ENCODE data around the gene DRC7.

Gene DRC7

DNA sequence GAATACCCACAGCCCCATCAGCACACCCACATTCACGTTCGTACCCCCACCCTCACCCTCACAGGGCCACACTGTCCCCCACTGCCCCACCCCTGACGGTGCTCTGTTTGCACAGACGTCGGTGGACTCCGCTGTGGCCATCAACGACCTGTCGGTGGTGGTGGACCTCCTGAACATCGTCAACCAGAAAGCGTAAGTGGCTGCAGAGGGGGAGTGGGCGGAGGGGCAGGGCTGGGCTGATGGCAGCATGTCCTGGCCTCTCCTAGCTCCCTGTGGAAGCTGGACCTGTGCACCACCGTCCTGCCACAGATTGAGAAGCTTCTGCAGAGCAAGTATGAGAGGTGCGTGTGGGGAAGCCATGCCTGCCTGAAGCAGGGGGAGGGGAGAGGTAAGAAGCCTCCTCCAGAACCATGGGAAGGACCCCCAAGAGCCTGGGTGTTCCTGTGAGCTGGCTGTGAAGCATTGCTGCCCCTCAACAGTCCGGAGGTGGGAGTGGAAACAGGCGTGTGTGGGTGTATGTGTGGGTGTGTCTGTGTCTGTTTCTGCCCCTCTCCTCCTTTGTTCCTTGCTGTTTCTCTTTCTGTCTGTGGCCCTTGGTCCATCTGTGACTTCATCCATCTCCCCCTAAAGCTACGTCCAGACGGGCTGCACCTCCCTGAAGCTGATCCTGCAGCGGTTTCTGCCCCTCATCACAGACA, 61.3 kb downstream of the DRC7 start:
- no peak for TF ChIP-seq CTCF (IDR thresholded peaks at IDR 0.05; ENCODE audit: low read depth, low read length)
- no peak for TF ChIP-seq EZH2phosphoT487 (IDR thresholded peaks at IDR 0.05; ENCODE audit: low read depth)
- Histone ChIP-seq H3K79me2 (ENCODE audit: low read length) (no peaks in the 10 kb centered on the region), H3K9me3 (ENCODE audit: insufficient read depth, low read length) (no peaks in the 10 kb centered on the region), H3K4me1 (ENCODE audit: low read length) (no peaks in the 10 kb centered on the region), H3K27ac (ENCODE audit: low read length) (no peak overlapping the region), H3K4me2 (ENCODE audit: low read length) (no peak overlapping the region), H3K27me3 (ENCODE audit: low read depth, low read length) (no peaks in the 10 kb centered on the region), H3K9ac (ENCODE audit: low read length) (no peak overlapping the region), H3K4me3 (ENCODE audit: low read length) (no peak overlapping the region), H3K36me3 (replicated peaks; ENCODE audit: low read depth, low read length) (no peaks in the 10 kb centered on the region), H4K20me1 (ENCODE audit: insufficient read depth, low read length) (no peaks in the 10 kb centered on the region), H2AFZ (ENCODE audit: low read depth, low read length) (no peak overlapping the region)

- H2AFZ ChIP-seq (ENCODE audit: low read depth, low read length): no peak overlapping the region
- H3K36me3 ChIP-seq (replicated peaks; ENCODE audit: low read depth, low read length): no peaks in the 10 kb centered on the region
- H3K4me3 ChIP-seq (ENCODE audit: low read length): no peak overlapping the region
- H3K9me3 ChIP-seq (ENCODE audit: insufficient read depth, low read length): no peaks in the 10 kb centered on the region
- H3K27me3 ChIP-seq (ENCODE audit: low read depth, low read length): no peaks in the 10 kb centered on the region
- no peak overlapping the region for H3K9ac ChIP-seq (ENCODE audit: low read length)
- no peaks in the 10 kb centered on the region for H3K4me1 ChIP-seq (ENCODE audit: low read length)
- H3K27ac ChIP-seq (ENCODE audit: low read length): no peak overlapping the region
- H4K20me1 ChIP-seq (ENCODE audit: insufficient read depth, low read length): no peaks in the 10 kb centered on the region
- no peaks in the 10 kb centered on the region for H3K79me2 ChIP-seq (ENCODE audit: low read length)
- H3K4me2 ChIP-seq (ENCODE audit: low read length): no peak overlapping the region
- no peak for TF ChIP-seq CTCF (IDR thresholded peaks at IDR 0.05; ENCODE audit: low read depth, low read length)
- TF ChIP-seq EZH2phosphoT487 (IDR thresholded peaks at IDR 0.05; ENCODE audit: low read depth): no peak
These were observed 62.1 kb downstream of the DRC7 start for GRCh38 chr16:57756424-57757325.

DNA sequence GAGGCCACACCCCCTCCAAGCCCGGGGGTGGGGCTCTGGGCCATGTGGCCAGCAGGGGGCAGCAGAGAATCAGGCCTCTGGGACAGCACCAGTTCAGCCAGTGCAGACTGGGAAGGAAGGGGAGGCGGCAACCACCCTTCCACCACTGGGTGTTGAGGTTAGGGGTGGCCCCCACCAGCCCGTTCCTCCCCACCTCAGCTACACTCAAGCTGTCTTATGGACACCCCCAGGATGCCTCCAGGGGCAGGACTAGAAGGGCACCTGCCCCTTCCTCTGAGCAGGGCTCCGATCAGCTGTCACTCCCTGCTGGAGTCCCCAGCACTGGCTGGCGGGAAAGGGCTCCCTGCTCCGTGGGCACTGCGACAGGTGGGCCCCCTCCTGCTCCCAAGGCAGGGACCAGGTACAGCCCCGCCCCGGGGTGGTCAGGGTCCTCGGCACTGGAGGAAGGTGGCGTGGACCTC, 62.8 kb downstream of the DRC7 start:
- no peaks in the 10 kb centered on the region for H3K27me3 ChIP-seq (ENCODE audit: low read depth, low read length)
- H3K27ac ChIP-seq (ENCODE audit: low read length): no peak overlapping the region
- no peaks in the 10 kb centered on the region for H3K79me2 ChIP-seq (ENCODE audit: low read length)
- no peak overlapping the region for H3K4me3 ChIP-seq (ENCODE audit: low read length)
- H3K9me3 ChIP-seq (ENCODE audit: insufficient read depth, low read length): no peaks in the 10 kb centered on the region
- peak; percentile 89 for TF ChIP-seq CTCF (IDR thresholded peaks at IDR 0.05; ENCODE audit: low read depth, low read length)
- no peak for TF ChIP-seq EZH2phosphoT487 (IDR thresholded peaks at IDR 0.05; ENCODE audit: low read depth)
- no peaks in the 10 kb centered on the region for H4K20me1 ChIP-seq (ENCODE audit: insufficient read depth, low read length)
- no peak overlapping the region for H3K4me2 ChIP-seq (ENCODE audit: low read length)
- no peaks in the 10 kb centered on the region for H3K4me1 ChIP-seq (ENCODE audit: low read length)
- H3K9ac ChIP-seq (ENCODE audit: low read length): no peak overlapping the region
- no peaks in the 10 kb centered on the region for H3K36me3 ChIP-seq (replicated peaks; ENCODE audit: low read depth, low read length)
- H2AFZ ChIP-seq (ENCODE audit: low read depth, low read length): no peak overlapping the region

- H3K79me2 ChIP-seq (ENCODE audit: low read length): no peaks in the 10 kb centered on the region
- H3K27ac ChIP-seq (ENCODE audit: low read length): no peak overlapping the region
- H3K9ac ChIP-seq (ENCODE audit: low read length): no peak overlapping the region
- no peaks in the 10 kb centered on the region for H3K36me3 ChIP-seq (replicated peaks; ENCODE audit: low read depth, low read length)
- no peak for TF ChIP-seq CTCF (IDR thresholded peaks at IDR 0.05; ENCODE audit: low read depth, low read length)
- no peak for TF ChIP-seq EZH2phosphoT487 (IDR thresholded peaks at IDR 0.05; ENCODE audit: low read depth)
- H4K20me1 ChIP-seq (ENCODE audit: insufficient read depth, low read length): no peaks in the 10 kb centered on the region
- no peak overlapping the region for H3K4me3 ChIP-seq (ENCODE audit: low read length)
- no peaks in the 10 kb centered on the region for H3K27me3 ChIP-seq (ENCODE audit: low read depth, low read length)
- no peak overlapping the region for H2AFZ ChIP-seq (ENCODE audit: low read depth, low read length)
- H3K9me3 ChIP-seq (ENCODE audit: insufficient read depth, low read length): no peaks in the 10 kb centered on the region
- H3K4me1 ChIP-seq (ENCODE audit: low read length): no peaks in the 10 kb centered on the region
- H3K4me2 ChIP-seq (ENCODE audit: low read length): no peak overlapping the region
These were observed 63.3 kb downstream of the DRC7 start for GRCh38 chr16:57757883-57758282.

All from OCI-LY3 (cell line).